ENCODE measurements around the gene IFT88. TPM values are rescaled to one million over a fixed set of nuclear protein-coding genes. Genes with fewer than 3 reads are reported as not detected.

Gene IFT88
- total RNA-seq, 4 donors from 2014 or later: 5.6 to 21.6 (median 10.4) TPM

GRCh38 chr13:20583803-20584293 lies 16.9 kb downstream of the IFT88 start:
- TF ChIP-seq EP300 (IDR thresholded peaks at IDR 0.05): no peak
- TF ChIP-seq POLR2AphosphoS5 (IDR thresholded peaks at IDR 0.05): no peak
- no peak for TF ChIP-seq CTCF (IDR thresholded peaks at IDR 0.05)
- TF ChIP-seq POLR2A (IDR thresholded peaks at IDR 0.05): no peak
- H3K4me3 ChIP-seq: no peak overlapping the region
- H3K4me1 ChIP-seq: no peaks in the 10 kb centered on the region
- H3K27me3 ChIP-seq: no peaks in the 10 kb centered on the region
- peaks cover 4% of the 10 kb centered on the region for H3K9me3 ChIP-seq
- H3K27ac ChIP-seq: no peak overlapping the region
- WGBS: 91% methylated on average over 1 of the region's 1 CpG
- H3K36me3 ChIP-seq: peaks cover 26% of the 10 kb centered on the region
- no peak for DNase-seq (ENCODE audit: low spot score in 2 of 2)

- H3K36me3 ChIP-seq: peaks cover 21% of the 10 kb centered on the region
- H3K4me3 ChIP-seq: no peak overlapping the region
- H3K9me3 ChIP-seq: peaks cover 4% of the 10 kb centered on the region
- no peak for DNase-seq (ENCODE audit: low spot score in 2 of 2)
- TF ChIP-seq POLR2A (IDR thresholded peaks at IDR 0.05) (no peak), CTCF (IDR thresholded peaks at IDR 0.05) (no peak), EP300 (IDR thresholded peaks at IDR 0.05) (no peak), POLR2AphosphoS5 (IDR thresholded peaks at IDR 0.05) (no peak)
- no peaks in the 10 kb centered on the region for H3K27me3 ChIP-seq
- WGBS: 96% methylated on average over 2 of the region's 2 CpGs
- H3K4me1 ChIP-seq: no peaks in the 10 kb centered on the region
- H3K27ac ChIP-seq: no peak overlapping the region
These were observed 18.4 kb downstream of the IFT88 start for GRCh38 chr13:20585371-20585770.

- Histone ChIP-seq H3K4me1 (no peaks in the 10 kb centered on the region), H3K36me3 (peaks cover 16% of the 10 kb centered on the region), H3K9me3 (peaks cover 4% of the 10 kb centered on the region), H3K27ac (no peak overlapping the region), H3K4me3 (no peak overlapping the region), H3K27me3 (no peaks in the 10 kb centered on the region)
- 51% methylated on average over 4 of the region's 4 CpGs for WGBS
- DNase-seq (ENCODE audit: low spot score in 2 of 2): no peak
- TF ChIP-seq EP300 (IDR thresholded peaks at IDR 0.05): no peak
- no peak for TF ChIP-seq POLR2AphosphoS5 (IDR thresholded peaks at IDR 0.05)
- no peak for TF ChIP-seq POLR2A (IDR thresholded peaks at IDR 0.05)
- no peak for TF ChIP-seq CTCF (IDR thresholded peaks at IDR 0.05)
These were observed 21.7 kb downstream of the IFT88 start for GRCh38 chr13:20588529-20589110.

GRCh38 chr13:20590561-20590960 lies 23.6 kb downstream of the IFT88 start:
- Histone ChIP-seq H3K4me3 (no peak overlapping the region), H3K27me3 (no peaks in the 10 kb centered on the region), H3K9me3 (no peaks in the 10 kb centered on the region), H3K4me1 (no peaks in the 10 kb centered on the region), H3K27ac (no peak overlapping the region), H3K36me3 (peaks cover 4% of the 10 kb centered on the region)
- no peak for DNase-seq (ENCODE audit: low spot score in 2 of 2)
- TF ChIP-seq POLR2AphosphoS5 (IDR thresholded peaks at IDR 0.05) (no peak), CTCF (IDR thresholded peaks at IDR 0.05) (no peak), POLR2A (IDR thresholded peaks at IDR 0.05) (no peak), EP300 (IDR thresholded peaks at IDR 0.05) (no peak)
- WGBS: 70% methylated on average over 2 of the region's 2 CpGs

- DNase-seq (ENCODE audit: low spot score in 2 of 2): no peak
- H3K4me1 ChIP-seq: no peaks in the 10 kb centered on the region
- peaks cover 6% of the 10 kb centered on the region for H3K36me3 ChIP-seq
- no peaks in the 10 kb centered on the region for H3K27me3 ChIP-seq
- no peak overlapping the region for H3K4me3 ChIP-seq
- TF ChIP-seq EP300 (IDR thresholded peaks at IDR 0.05): no peak
- TF ChIP-seq CTCF (IDR thresholded peaks at IDR 0.05): no peak
- no peak for TF ChIP-seq POLR2A (IDR thresholded peaks at IDR 0.05)
- no peak for TF ChIP-seq POLR2AphosphoS5 (IDR thresholded peaks at IDR 0.05)
- WGBS: 94% methylated on average over 4 of the region's 4 CpGs
- H3K27ac ChIP-seq: no peak overlapping the region
- no peaks in the 10 kb centered on the region for H3K9me3 ChIP-seq
These were observed 25.6 kb downstream of the IFT88 start for GRCh38 chr13:20592606-20593005.

Data from suprapubic skin (tissue), 4 donors.